Lower leg skin (tissue), 3 donors: ENCODE measurements around the gene DLGAP3.

Experiments used
- CTCF ChIP-seq, 3 donors: fragments of 450-650 bp; IDR thresholded peaks; one replicate each; pipeline ENCODE4 v1.5.1; 2016; ENCODE audit warnings: antibody characterized with exemption in 3 of 3, mild to moderate bottlenecking in 3 of 3, moderate library complexity in 2 of 3
- POLR2A ChIP-seq, 2 donors: fragments of 450-650 bp; IDR thresholded peaks; one replicate each; pipeline ENCODE4 v1.6.1; 2016 to 2017; ENCODE audit warnings: antibody characterized with exemption in 2 of 2, mild to moderate bottlenecking in 1 of 2, moderate library complexity in 1 of 2

DNA sequence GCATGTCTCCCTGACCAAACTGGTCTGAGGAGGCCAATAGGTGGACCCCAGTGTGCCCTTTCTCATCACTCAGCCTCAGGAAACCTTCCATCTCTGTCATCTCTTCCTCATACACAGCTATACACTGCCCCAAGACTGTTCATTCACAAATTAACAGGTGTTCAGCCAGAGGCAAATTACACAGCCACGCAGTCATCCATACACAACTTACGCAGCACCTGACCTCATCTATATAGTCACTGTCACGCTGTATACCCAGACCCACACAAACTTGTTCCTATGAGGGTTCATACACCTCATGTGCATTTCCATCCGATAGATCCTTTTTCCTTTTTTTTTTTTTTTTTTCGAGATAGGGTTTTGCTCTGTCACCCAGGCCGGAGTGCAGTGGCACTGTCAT is 12.4 kb downstream of the DLGAP3 start:
- TF ChIP-seq CTCF (IDR thresholded peaks at IDR 0.05), result no peak
- TF ChIP-seq POLR2A (IDR thresholded peaks at IDR 0.05), result no peak
